Inflammatory macrophage treated with lipopolysaccharide for 4 hours (primary cell): Measurements from ENCODE around the gene STAB2.

Experiments
- DNase-seq: peaks from one replicate; pipeline ENCODE4 v3.0.0-alpha.2; 2020

STAB2 gene

GRCh38 chr12:103756443-103756842 lies 169.4 kb downstream of the STAB2 start:
- no peak for DNase-seq

- DNase-seq, result no peak
Measured at GRCh38 chr12:103757248-103757647, 170.2 kb downstream of the STAB2 start.

- no peak for DNase-seq
Measured at GRCh38 chr12:103758310-103759089, 171.4 kb downstream of the STAB2 start.

GRCh38 chr12:103762473-103762872 lies 175.4 kb downstream of the STAB2 start:
- DNase-seq, result no peak

GRCh38 chr12:103765322-103765721 lies 178.2 kb downstream of the STAB2 start:
- DNase-seq, result no peak

GRCh38 chr12:103766028-103766427 lies 179.0 kb downstream of the STAB2 start:
- DNase-seq, result no peak

GRCh38 chr12:103768467-103769123 lies 181.5 kb downstream of the STAB2 start:
- no peak for DNase-seq

GRCh38 chr12:103769240-103769945 lies 182.3 kb downstream of the STAB2 start:
- DNase-seq, result no peak

- DNase-seq, result peak; percentile 37
Measured at GRCh38 chr12:103771466-103771865, 184.4 kb downstream of the STAB2 start.

GRCh38 chr12:103772367-103773108 lies 185.5 kb downstream of the STAB2 start:
- DNase-seq, result no peak

- no peak for DNase-seq
Measured at GRCh38 chr12:103773109-103773910, 186.2 kb downstream of the STAB2 start.

- no peak for DNase-seq
Measured at GRCh38 chr12:103774977-103775560, 188.0 kb downstream of the STAB2 start.

GRCh38 chr12:103778781-103779180 lies 191.7 kb downstream of the STAB2 start:
- no peak for DNase-seq

- DNase-seq, result no peak
Measured at GRCh38 chr12:103779410-103780092, 192.5 kb downstream of the STAB2 start.

GRCh38 chr12:103780093-103780440 lies 193.0 kb downstream of the STAB2 start:
- no peak for DNase-seq

- DNase-seq, result no peak
Measured at GRCh38 chr12:103780992-103781391, 193.9 kb downstream of the STAB2 start.

- DNase-seq, result no peak
Measured at GRCh38 chr12:103782399-103782798, 195.3 kb downstream of the STAB2 start.

GRCh38 chr12:103783744-103784664 lies 196.9 kb downstream of the STAB2 start:
- DNase-seq, result no peak

GRCh38 chr12:103785243-103786031 lies 198.4 kb downstream of the STAB2 start:
- DNase-seq, result no peak
